H9 (cell line): ENCODE data around the gene CDCA7L. TPM values are rescaled to one million over a fixed set of nuclear protein-coding genes. Genes with fewer than 3 reads are reported as not detected.

Experiments
- DNase-seq: peaks from one replicate; pipeline ENCODE4 v3.0.0-alpha.2; 2017
- H2AFZ ChIP-seq: one replicate; pipeline ENCODE4 v1.6.1; 2013; ENCODE audit warnings: mild to moderate bottlenecking, low read length, control low read depth, moderate library complexity
- H2AK5ac ChIP-seq: 2 replicates; pipeline ENCODE4 v1.6.1; 2013; ENCODE audit warnings: low read length, control low read depth, mixed read lengths; ENCODE audit not compliant: insufficient read length
- H2BK120ac ChIP-seq: one replicate; pipeline ENCODE4 v1.6.1; 2013; ENCODE audit warnings: low read depth, mild to moderate bottlenecking, low read length, control low read depth, inconsistent platforms; ENCODE audit not compliant: poor library complexity, severe bottlenecking
- H2BK12ac ChIP-seq: 2 replicates; pipeline ENCODE4 v1.6.1; 2013; ENCODE audit warnings: low read length, control low read depth, mixed read lengths, low read depth; ENCODE audit not compliant: insufficient read length
- H2BK15ac ChIP-seq: 2 replicates; pipeline ENCODE4 v1.6.1; 2013; ENCODE audit warnings: low read depth, low read length, control low read depth
- H2BK20ac ChIP-seq: one replicate; pipeline ENCODE4 v1.6.1; 2013; ENCODE audit warnings: low read depth, mild to moderate bottlenecking, low read length, control low read depth, inconsistent platforms; ENCODE audit not compliant: poor library complexity, severe bottlenecking
- H2BK5ac ChIP-seq: 2 replicates; pipeline ENCODE4 v1.6.1; 2013; ENCODE audit warnings: low read length, control low read depth, mixed read lengths; ENCODE audit not compliant: insufficient read length
- H3K14ac ChIP-seq: 2 replicates; pipeline ENCODE4 v1.6.1; 2013; ENCODE audit warnings: low read length, control low read depth; ENCODE audit not compliant: insufficient read depth
- H3K18ac ChIP-seq: 2 replicates; pipeline ENCODE4 v1.6.1; 2013; ENCODE audit warnings: low read depth, mild to moderate bottlenecking, mixed read lengths, low read length, control low read depth; ENCODE audit not compliant: insufficient read length
- H3K23ac ChIP-seq: 2 replicates; pipeline ENCODE4 v1.6.1; 2013; ENCODE audit warnings: low read length, control low read depth, mixed read lengths, low read depth; ENCODE audit not compliant: insufficient read length
- H3K23me2 ChIP-seq: 2 replicates; pipeline ENCODE4 v1.6.1; 2013; ENCODE audit warnings: low read depth, mild to moderate bottlenecking, mixed read lengths, low read length, control low read depth; ENCODE audit not compliant: insufficient read length, poor library complexity, severe bottlenecking
- H3K27ac ChIP-seq: 2 replicates; pipeline ENCODE4 v1.5.1; 2013; ENCODE audit warnings: low read length, control low read depth, mixed read lengths, low read depth; ENCODE audit not compliant: insufficient read length
- H3K27me3 ChIP-seq: 2 replicates; pipeline ENCODE4 v1.6.1; 2013; ENCODE audit warnings: low read length, control low read depth, inconsistent platforms; ENCODE audit not compliant: insufficient read depth
- H3K4ac ChIP-seq: 2 replicates; pipeline ENCODE4 v1.6.1; 2013; ENCODE audit warnings: low read depth, mild to moderate bottlenecking, control low read depth, inconsistent platforms, low read length, moderate library complexity
- H3K4me1 ChIP-seq: 2 replicates; pipeline ENCODE4 v1.6.1; 2013; ENCODE audit warnings: low read length, control low read depth, inconsistent platforms; ENCODE audit not compliant: insufficient read depth
- H3K4me2 ChIP-seq: 2 replicates; pipeline ENCODE4 v1.6.1; 2013; ENCODE audit warnings: low read length, control low read depth, mixed read lengths; ENCODE audit not compliant: insufficient read length, insufficient read depth
- H3K56ac ChIP-seq: 2 replicates; pipeline ENCODE4 v1.6.1; 2013; ENCODE audit warnings: low read depth, mild to moderate bottlenecking, mixed read lengths, low read length, control low read depth; ENCODE audit not compliant: insufficient read length
- H3K79me1 ChIP-seq: 2 replicates; pipeline ENCODE4 v1.6.1; 2013; ENCODE audit warnings: low read depth, mild to moderate bottlenecking, moderate library complexity, low read length, control low read depth, inconsistent platforms; ENCODE audit not compliant: insufficient read depth, poor library complexity, severe bottlenecking
- H3K79me2 ChIP-seq: 2 replicates; pipeline ENCODE4 v1.6.1; 2013; ENCODE audit warnings: low read length, control low read depth, inconsistent platforms; ENCODE audit not compliant: insufficient read depth
- H3K9ac ChIP-seq: 2 replicates; pipeline ENCODE4 v1.6.1; 2013; ENCODE audit warnings: low read length, control low read depth, mixed read lengths; ENCODE audit not compliant: insufficient read length; ENCODE audit errors: extremely low read depth
- H3K9me3 ChIP-seq: one replicate; pipeline ENCODE4 v1.6.1; 2013; ENCODE audit warnings: low read depth, low read length, inconsistent platforms; ENCODE audit not compliant: control insufficient read depth
- H3T11ph ChIP-seq: one replicate; pipeline ENCODE4 v1.6.1; 2013; ENCODE audit warnings: mild to moderate bottlenecking, low read length, control low read depth, inconsistent platforms
- H4K20me1 ChIP-seq: one replicate; pipeline ENCODE4 v1.6.1; 2013; ENCODE audit not compliant: control insufficient read depth, insufficient read length, insufficient read depth
- H4K5ac ChIP-seq: 2 replicates; pipeline ENCODE4 v1.6.1; 2013; ENCODE audit warnings: low read depth, mild to moderate bottlenecking, mixed read lengths, low read length, control low read depth; ENCODE audit not compliant: insufficient read length
- H4K8ac ChIP-seq: replicated peaks from 2 replicates; pipeline ENCODE4 v1.6.1; 2013; ENCODE audit warnings: low read length, control low read depth, mixed read lengths, low read depth; ENCODE audit not compliant: insufficient read length
- H4K91ac ChIP-seq: 2 replicates; pipeline ENCODE4 v1.6.1; 2013; ENCODE audit warnings: low read depth, mild to moderate bottlenecking, moderate library complexity, mixed read lengths, low read length, control low read depth; ENCODE audit not compliant: insufficient read length
- H3K27ac Mint-ChIP-seq, 3 experiments: 2 replicates in 2 of 3; 3 replicates in 1 of 3; pipeline ENCODE4 v1.8.0; 2020 to 2021; ENCODE audit warnings: mixed read lengths in 3 of 3, mild to moderate bottlenecking in 1 of 3, moderate library complexity in 1 of 3
- H3K27me3 Mint-ChIP-seq: 2 replicates; pipeline ENCODE4 v1.8.0; 2021; ENCODE audit warnings: low read depth, mild to moderate bottlenecking, moderate library complexity, mixed read lengths
- H3K36me3 Mint-ChIP-seq, 3 experiments: 2 replicates in 2 of 3; 3 replicates in 1 of 3; pipeline ENCODE4 v1.8.0; 2020 to 2021; ENCODE audit warnings: low read depth in 3 of 3, mixed read lengths in 3 of 3; ENCODE audit not compliant: insufficient read depth in 1 of 3
- H3K4me1 Mint-ChIP-seq, 2 experiments: 2 replicates each; pipeline ENCODE4 v1.8.0; 2020; ENCODE audit warnings: mixed read lengths in 2 of 2
- H3K4me3 Mint-ChIP-seq, 2 experiments: 2 replicates in 1 of 2; 3 replicates in 1 of 2; pipeline ENCODE4 v1.8.0; 2020 to 2021; ENCODE audit warnings: mild to moderate bottlenecking in 2 of 2, mixed read lengths in 2 of 2, moderate library complexity in 1 of 2
- H3K9me3 Mint-ChIP-seq, 2 experiments: 2 replicates in 1 of 2; 3 replicates in 1 of 2; pipeline ENCODE4 v1.8.0; 2020; ENCODE audit warnings: mild to moderate bottlenecking in 2 of 2, mixed read lengths in 2 of 2, moderate library complexity in 1 of 2
- CTCF ChIP-seq: fragments of 200-600 bp; sonication (generic); conservative IDR thresholded peaks from 3 replicates; pipeline ENCODE4 v1.8.0; 2021; ENCODE audit warnings: antibody characterized with exemption, mild to moderate bottlenecking
- WGBS: extraction: QIAGEN DNeasy Blood & Tissue Kit; methylation state at CpG from one replicate; pipeline ENCODE4 v1.1.7; 2013; ENCODE audit warnings: missing lambda C conversion rate, low lambda C conversion rate, mixed read lengths; ENCODE audit not compliant: insufficient read length; ENCODE audit errors: extremely low coverage; 5-methylcytosine and 5-hydroxymethylcytosine counted together
- total RNA-seq: library from RNA; stranded (reverse); gene quantifications from 2 replicates; pipeline ENCODE4 v1.2.1, GENCODE V29; 2021

Gene CDCA7L
- total RNA-seq, 1 experiment from 2014 or later, result 104 TPM

DNA sequence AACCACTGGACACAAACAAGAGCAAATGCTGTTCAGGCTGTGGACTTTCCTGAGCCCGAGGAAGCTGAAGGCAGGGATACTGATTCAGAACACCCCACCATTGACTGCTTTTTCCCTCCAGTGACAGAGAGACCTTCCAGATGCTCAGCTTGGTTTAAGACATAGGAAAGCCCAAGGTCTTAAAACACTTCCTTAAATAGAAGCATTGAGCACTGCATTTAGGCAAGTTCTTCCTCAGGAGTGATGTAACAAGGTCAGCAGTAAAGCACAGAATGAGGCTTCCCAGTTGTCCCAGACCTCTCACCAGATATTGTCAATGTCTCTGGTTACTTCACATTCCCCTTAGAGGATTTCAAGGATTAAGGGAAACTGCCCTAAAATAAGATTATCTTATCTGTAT is 19.6 kb upstream of the CDCA7L start:
- H3K4ac ChIP-seq, result no peak overlapping the region
- H3K36me3 Mint-ChIP-seq, result peaks cover 0 to 2% (median 0%) of the 10 kb centered on the region in 3 experiments; a peak in 1 of 7 replicates
- H2BK120ac ChIP-seq, result no peak overlapping the region
- H3K79me1 ChIP-seq, result no peaks in the 10 kb centered on the region
- no peak overlapping the region for H4K8ac ChIP-seq
- 0 out of 4 replicates have a peak, but pooled peaks cover 0 to 3% of the 10 kb centered on the region in 2 experiments for H3K4me1 Mint-ChIP-seq
- H3K23me2 ChIP-seq, result no peaks in the 10 kb centered on the region
- H3K27ac ChIP-seq, result no peak overlapping the region
- no peak for TF ChIP-seq CTCF
- H4K91ac ChIP-seq, result no peak overlapping the region
- H3K79me2 ChIP-seq, result no peaks in the 10 kb centered on the region
- H3T11ph ChIP-seq, result no peak overlapping the region
- no peak overlapping the region for H2BK5ac ChIP-seq
- no peaks in the 10 kb centered on the region for H4K20me1 ChIP-seq
- no peak overlapping the region for H2BK12ac ChIP-seq
- no peak overlapping the region for H3K9ac ChIP-seq
- H3K56ac ChIP-seq, result no peak overlapping the region
- H3K27me3 Mint-ChIP-seq, result no peaks in the 10 kb centered on the region; the same call in 1 of the 2 replicates
- DNase-seq, result no peak
- no peak overlapping the region for H4K5ac ChIP-seq
- no peaks in the 10 kb centered on the region for H3K9me3 Mint-ChIP-seq
- no peak overlapping the region for H3K18ac ChIP-seq
- H3K23ac ChIP-seq, result no peak overlapping the region
- H3K4me2 ChIP-seq, result no peak overlapping the region
- H3K4me1 ChIP-seq, result no peaks in the 10 kb centered on the region
- no peak overlapping the region for H2AFZ ChIP-seq
- no CpG with 5 or more reads among the region's 1 CpG for WGBS
- no peak overlapping the region for H2BK15ac ChIP-seq
- H2AK5ac ChIP-seq, result no peak overlapping the region
- H3K27ac Mint-ChIP-seq, result no peak overlapping the region
- no peak overlapping the region for H3K14ac ChIP-seq
- no peaks in the 10 kb centered on the region for H3K27me3 ChIP-seq
- H3K4me3 Mint-ChIP-seq, result no peak overlapping the region
- no peak overlapping the region for H2BK20ac ChIP-seq
- no peaks in the 10 kb centered on the region for H3K9me3 ChIP-seq
